DMS153 treated with DMSO at 0.1 percent for 48 hours (cell line): ENCODE data around the gene TUT7.
"Not testable (repeated sequence)": the region's sequence is repeated elsewhere in the genome, so short reads cannot be mapped to it uniquely, and the experiment has no call there.

Source experiments
- DNase-seq: peaks from one replicate; lab custom pipeline; 2025; ENCODE audit not compliant: unreplicated experiment; lab: John Stamatoyannopoulos, UW

TUT7 gene

GRCh38 chr9:86349271-86349670 is 4.9 kb downstream of the TUT7 start:
- no peak for DNase-seq

- no peak for DNase-seq
Observed at GRCh38 chr9:86347991-86348390, 6.2 kb downstream of the TUT7 start.

GRCh38 chr9:86344818-86345217 is 9.4 kb downstream of the TUT7 start:
- DNase-seq: no peak

- DNase-seq: no peak
Observed at GRCh38 chr9:86342269-86342668, 11.9 kb downstream of the TUT7 start.

GRCh38 chr9:86341007-86341491 is 13.2 kb downstream of the TUT7 start:
- no peak for DNase-seq

- DNase-seq: no peak
Observed at GRCh38 chr9:86340356-86341006, 13.7 kb downstream of the TUT7 start.

- DNase-seq: no peak
Observed at GRCh38 chr9:86337469-86338108, 16.6 kb downstream of the TUT7 start.

GRCh38 chr9:86336058-86336457 is 18.2 kb downstream of the TUT7 start:
- DNase-seq: no peak

- DNase-seq: no peak
Observed at GRCh38 chr9:86333651-86334050, 20.6 kb downstream of the TUT7 start.

- no peak for DNase-seq
Observed at GRCh38 chr9:86330186-86330585, 24.0 kb downstream of the TUT7 start.

- DNase-seq: no peak
Observed at GRCh38 chr9:86329649-86330048, 24.6 kb downstream of the TUT7 start.

- no peak for DNase-seq
Observed at GRCh38 chr9:86328156-86328555, 26.1 kb downstream of the TUT7 start.

GRCh38 chr9:86326536-86326935 is 27.7 kb downstream of the TUT7 start:
- DNase-seq: no peak

GRCh38 chr9:86324901-86325300 is 29.3 kb downstream of the TUT7 start:
- DNase-seq: no peak

GRCh38 chr9:86324308-86324707 is 29.9 kb downstream of the TUT7 start:
- DNase-seq: no peak

- no peak for DNase-seq
Observed at GRCh38 chr9:86322973-86323644, 31.1 kb downstream of the TUT7 start.

GRCh38 chr9:86321373-86321772 is 32.8 kb downstream of the TUT7 start:
- no peak for DNase-seq

- no peak for DNase-seq
Observed at GRCh38 chr9:86318187-86318586, 36.0 kb downstream of the TUT7 start.

GRCh38 chr9:86315078-86315477 is 39.1 kb downstream of the TUT7 start:
- DNase-seq: no peak

GRCh38 chr9:86312959-86313358 is 41.3 kb downstream of the TUT7 start:
- DNase-seq: not testable (repeated sequence)

- DNase-seq: no peak
Observed at GRCh38 chr9:86308687-86309086, 45.5 kb downstream of the TUT7 start.

GRCh38 chr9:86304236-86304730 is 49.9 kb downstream of the TUT7 start:
- no peak for DNase-seq
